Measurements from ENCODE around the gene ST7. TPM values are rescaled to one million over a fixed set of nuclear protein-coding genes. Genes with fewer than 3 reads are reported as not detected.

Gene ST7
- total and polyA plus RNA-seq, 2 of the 13 experiments (the other 11 are each of a cell fraction or from before 2014, with no cell fraction given): 17.3 to 23.5 TPM

DNA sequence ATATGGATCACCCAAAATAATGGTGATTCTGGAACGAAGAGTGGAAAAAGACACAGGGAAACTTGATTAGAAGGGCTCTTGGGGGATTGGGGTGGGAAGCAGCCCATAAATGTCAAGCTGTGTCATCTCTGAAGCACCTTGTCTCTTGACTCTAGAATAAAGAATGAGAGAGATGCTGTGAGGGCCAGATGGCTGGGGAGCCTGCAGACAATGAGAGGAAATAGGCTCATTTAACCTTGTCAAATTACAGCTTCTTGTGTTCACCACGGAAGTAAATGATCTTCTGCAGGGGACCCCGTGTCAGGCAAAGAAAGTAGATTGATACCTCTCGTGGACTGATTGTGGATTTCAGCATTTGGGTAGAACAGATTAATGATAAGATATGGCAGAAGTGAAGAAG lies 159.3 kb downstream of the ST7 start (continued):
- TF ChIP-seq, protein P1, sequence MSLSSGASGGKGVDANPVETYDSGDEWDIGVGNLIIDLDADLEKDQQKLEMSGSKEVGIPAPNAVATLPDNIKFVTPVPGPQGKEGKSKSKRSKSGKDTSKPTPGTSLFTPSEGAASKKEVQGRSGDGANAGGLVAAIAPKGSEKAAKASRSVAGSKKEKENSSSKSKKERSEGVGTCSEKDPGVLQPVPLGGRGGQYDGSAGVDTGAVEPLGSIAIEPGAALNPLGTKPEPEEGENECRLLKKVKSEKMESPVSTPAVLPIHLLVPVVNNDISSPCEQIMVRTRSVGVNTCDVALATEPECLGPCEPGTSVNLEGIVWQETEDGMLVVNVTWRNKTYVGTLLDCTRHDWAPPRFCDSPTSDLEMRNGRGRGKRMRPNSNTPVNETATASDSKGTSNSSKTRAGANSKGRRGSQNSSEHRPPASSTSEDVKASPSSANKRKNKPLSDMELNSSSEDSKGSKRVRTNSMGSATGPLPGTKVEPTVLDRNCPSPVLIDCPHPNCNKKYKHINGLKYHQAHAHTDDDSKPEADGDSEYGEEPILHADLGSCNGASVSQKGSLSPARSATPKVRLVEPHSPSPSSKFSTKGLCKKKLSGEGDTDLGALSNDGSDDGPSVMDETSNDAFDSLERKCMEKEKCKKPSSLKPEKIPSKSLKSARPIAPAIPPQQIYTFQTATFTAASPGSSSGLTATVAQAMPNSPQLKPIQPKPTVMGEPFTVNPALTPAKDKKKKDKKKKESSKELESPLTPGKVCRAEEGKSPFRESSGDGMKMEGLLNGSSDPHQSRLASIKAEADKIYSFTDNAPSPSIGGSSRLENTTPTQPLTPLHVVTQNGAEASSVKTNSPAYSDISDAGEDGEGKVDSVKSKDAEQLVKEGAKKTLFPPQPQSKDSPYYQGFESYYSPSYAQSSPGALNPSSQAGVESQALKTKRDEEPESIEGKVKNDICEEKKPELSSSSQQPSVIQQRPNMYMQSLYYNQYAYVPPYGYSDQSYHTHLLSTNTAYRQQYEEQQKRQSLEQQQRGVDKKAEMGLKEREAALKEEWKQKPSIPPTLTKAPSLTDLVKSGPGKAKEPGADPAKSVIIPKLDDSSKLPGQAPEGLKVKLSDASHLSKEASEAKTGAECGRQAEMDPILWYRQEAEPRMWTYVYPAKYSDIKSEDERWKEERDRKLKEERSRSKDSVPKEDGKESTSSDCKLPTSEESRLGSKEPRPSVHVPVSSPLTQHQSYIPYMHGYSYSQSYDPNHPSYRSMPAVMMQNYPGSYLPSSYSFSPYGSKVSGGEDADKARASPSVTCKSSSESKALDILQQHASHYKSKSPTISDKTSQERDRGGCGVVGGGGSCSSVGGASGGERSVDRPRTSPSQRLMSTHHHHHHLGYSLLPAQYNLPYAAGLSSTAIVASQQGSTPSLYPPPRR (CRISPR knock-in tag; IDR thresholded peaks at IDR 0.05; ENCODE audit: borderline replicate concordance): no peak
- TF ChIP-seq ZNF143 (CRISPR knock-in tag; IDR thresholded peaks at IDR 0.05) (no peak), ZSCAN21 (CRISPR knock-in tag; IDR thresholded peaks at IDR 0.05; ENCODE audit: borderline replicate concordance) (no peak), TAF15 (IDR thresholded peaks at IDR 0.05; ENCODE audit: low read depth, low read length, poor library complexity, severe bottlenecking) (no peak), REPIN1 (CRISPR knock-in tag; IDR thresholded peaks at IDR 0.05; ENCODE audit: borderline replicate concordance, low read depth) (no peak)

DNA sequence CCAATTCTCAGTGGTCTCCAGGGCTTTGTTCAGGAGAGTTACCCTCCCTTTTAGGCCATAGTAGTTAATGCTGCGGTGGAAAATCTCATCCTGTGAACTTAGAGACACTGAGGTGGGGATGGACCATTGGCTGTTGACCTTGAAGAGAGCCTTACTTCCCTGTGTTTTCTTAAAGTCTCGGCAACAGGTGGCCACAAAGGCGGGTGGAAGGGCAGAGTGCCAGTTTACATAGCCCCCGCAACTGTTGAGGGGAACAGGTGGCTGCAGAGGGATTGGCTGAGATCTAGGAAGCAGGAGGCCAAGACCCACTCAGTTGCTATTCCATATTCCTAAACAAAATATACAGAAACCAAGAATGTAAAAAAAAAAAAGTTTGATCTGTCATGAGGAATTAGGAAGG lies 160.6 kb downstream of the ST7 start:
- Histone ChIP-seq H3K27me3 (ENCODE audit: control insufficient read depth in 1 of 2, insufficient read depth in 2 of 2, low read length in 2 of 2) (no peaks in the 10 kb centered on the region), H3K79me2 (ENCODE audit: insufficient read depth, low read length) (no peaks in the 10 kb centered on the region), H3K4me2 (ENCODE audit: low read depth, low read length) (no peak overlapping the region), H3K4me3 (replicated peaks in 1 of 3; ENCODE audit: insufficient read depth in 1 of 3, low read depth in 2 of 3, low read length in 3 of 3) (no peak overlapping the region), H3K36me3 (replicated peaks in 1 of 2; ENCODE audit: control insufficient read depth in 1 of 2, insufficient read depth in 2 of 2, low read length in 2 of 2) (no peaks in the 10 kb centered on the region), H4K20me1 (ENCODE audit: insufficient read depth, low read length) (no peaks in the 10 kb centered on the region), H2AFZ (ENCODE audit: low read length) (no peak overlapping the region), H3K9me3 (ENCODE audit: low read length) (no peaks in the 10 kb centered on the region), H3K9ac (ENCODE audit: insufficient read depth, low read depth, low read length) (no peak overlapping the region), H3K4me1 (ENCODE audit: insufficient read depth, low read length) (no peaks in the 10 kb centered on the region), H3K27ac (ENCODE audit: extremely low read length, insufficient read depth, low read length) (no peak overlapping the region)
- TF ChIP-seq EHMT2 (IDR thresholded peaks at IDR 0.05; ENCODE audit: borderline replicate concordance, low read depth, low read length) (no peak), AHR (CRISPR knock-in tag; IDR thresholded peaks at IDR 0.05) (no peak), ZNF33B (CRISPR knock-in tag; IDR thresholded peaks at IDR 0.05) (no peak)
- ChIA-PET POLR2A (no interaction called here), CTCF (ENCODE audit: low intra/inter-chr PET ratio, low total read pairs) (no interaction called here)
- no peak for ATAC-seq
- BruUV-seq (replicated peaks): no TSS peak
- in situ Hi-C loops (cut with HindIII; ENCODE audit: extremely low pct_ligation_motif_present, low pct_unique_long_range_greater_than_20kb): no loop called here
- WGBS (ENCODE audit: low lambda C conversion rate): 100% methylated on average over 4 of the region's 4 CpGs
- intact Hi-C loops (cut with micrococcal nuclease; ENCODE audit: unreplicated experiment): loop anchor here (10.0 kb wide), 1 partner anchor 519 kb away; no protein-coding TSS in a partner anchor
- DNase-seq (ENCODE audit: low spot score): no peak
- FAIRE-seq: no peak
